Measurements from ENCODE around the gene DSCAML1.
A peak's percentile ranks its signal among the peaks of the same experiment; 100 is the strongest.

DSCAML1 gene

GRCh38 chr11:117573326-117573725 lies 223.7 kb downstream of the DSCAML1 start:
- peak overlapping the region in 2 of 11 experiments; percentile 53 to 61; a peak in 2 of 22 replicates for H3K4me2 ChIP-seq
- H3K9ac ChIP-seq = no peak overlapping the region
- no peak for TF ChIP-seq Cebpa-rat (IDR thresholded peaks at IDR 0.05)
- H3K4me3 ChIP-seq = no peak overlapping the region
- no peaks in the 10 kb centered on the region for H3K27me3 ChIP-seq
- H3K9me3 ChIP-seq (replicated peaks in 1 of 11) = 0 out of 22 replicates have a peak, but pooled peaks cover 0 to 3% (median 0%) of the 10 kb centered on the region in 11 experiments
- H3K27ac ChIP-seq = peak overlapping the region in 3 of 11 experiments; percentile 56 to 65 (median 58); a peak in 2 of 22 replicates
- no peaks in the 10 kb centered on the region for H3K36me3 ChIP-seq
- no peaks in the 10 kb centered on the region for H4K20me1 ChIP-seq
- peaks cover 8 to 21% (median 16%) of the 10 kb centered on the region in 10 experiments; a peak in 19 of 20 replicates for H3K4me1 ChIP-seq

- Histone ChIP-seq H3K36me3 (no peaks in the 10 kb centered on the region), H3K27ac (peak overlapping the region in 7 of 11 experiments; percentile 32 to 70 (median 56); a peak in 10 of 22 replicates), H3K4me2 (peak overlapping the region; percentile 42 to 66 (median 61)), H3K9ac (peak overlapping the region in 1 of 11 experiments; percentile 39; a peak in 1 of 22 replicates), H3K4me3 (no peak overlapping the region), H3K27me3 (no peaks in the 10 kb centered on the region), H3K9me3 (replicated peaks in 1 of 11) (0 out of 22 replicates have a peak, but pooled peaks cover 0 to 3% (median 0%) of the 10 kb centered on the region in 11 experiments), H4K20me1 (no peaks in the 10 kb centered on the region), H3K4me1 (peaks cover 8 to 21% (median 16%) of the 10 kb centered on the region in 10 experiments; a peak in 19 of 20 replicates)
- no peak for TF ChIP-seq Cebpa-rat (IDR thresholded peaks at IDR 0.05)
Observed at GRCh38 chr11:117572671-117573070, 224.3 kb downstream of the DSCAML1 start.

- Histone ChIP-seq H3K4me1 (peaks cover 8 to 21% (median 16%) of the 10 kb centered on the region in 10 experiments; a peak in 19 of 20 replicates), H3K9me3 (replicated peaks in 1 of 11) (0 out of 22 replicates have a peak, but pooled peaks cover 0 to 3% (median 0%) of the 10 kb centered on the region in 11 experiments), H3K27ac (peak overlapping the region in 6 of 11 experiments; percentile 32 to 70 (median 57); a peak in 8 of 22 replicates), H3K27me3 (no peaks in the 10 kb centered on the region), H3K36me3 (no peaks in the 10 kb centered on the region), H3K4me2 (peak overlapping the region; percentile 42 to 66 (median 61)), H4K20me1 (no peaks in the 10 kb centered on the region), H3K9ac (peak overlapping the region in 1 of 11 experiments; percentile 39; a peak in 1 of 22 replicates), H3K4me3 (no peak overlapping the region)
- TF ChIP-seq Cebpa-rat (IDR thresholded peaks at IDR 0.05) = peak in 5 of 11 experiments; percentile 47 to 79 (median 61); a peak in 7 of 22 replicates
Observed at GRCh38 chr11:117572129-117572528, 224.9 kb downstream of the DSCAML1 start.

- no peak overlapping the region for H3K9ac ChIP-seq
- H3K4me2 ChIP-seq = no peak overlapping the region
- H4K20me1 ChIP-seq = no peaks in the 10 kb centered on the region
- H3K27ac ChIP-seq = peak overlapping the region in 2 of 11 experiments; percentile 25 to 47; a peak in 2 of 22 replicates
- no peak overlapping the region for H3K4me3 ChIP-seq
- TF ChIP-seq Cebpa-rat (IDR thresholded peaks at IDR 0.05) = no peak
- H3K9me3 ChIP-seq (replicated peaks in 1 of 11) = 0 out of 22 replicates have a peak, but pooled peaks cover 0 to 3% (median 0%) of the 10 kb centered on the region in 11 experiments
- H3K4me1 ChIP-seq = peaks cover 8 to 21% (median 16%) of the 10 kb centered on the region in 10 experiments; a peak in 19 of 20 replicates
- H3K27me3 ChIP-seq = no peaks in the 10 kb centered on the region
- no peaks in the 10 kb centered on the region for H3K36me3 ChIP-seq
Observed at GRCh38 chr11:117570701-117571100, 226.3 kb downstream of the DSCAML1 start.

- Histone ChIP-seq H3K27me3 (no peaks in the 10 kb centered on the region), H3K4me1 (peaks cover 8 to 21% (median 16%) of the 10 kb centered on the region in 10 experiments; a peak in 19 of 20 replicates), H3K36me3 (no peaks in the 10 kb centered on the region), H4K20me1 (no peaks in the 10 kb centered on the region), H3K9ac (no peak overlapping the region), H3K9me3 (replicated peaks in 1 of 11) (0 out of 22 replicates have a peak, but pooled peaks cover 0 to 3% (median 0%) of the 10 kb centered on the region in 11 experiments), H3K27ac (no peak overlapping the region), H3K4me3 (no peak overlapping the region), H3K4me2 (no peak overlapping the region)
- no peak for TF ChIP-seq Cebpa-rat (IDR thresholded peaks at IDR 0.05)
Observed at GRCh38 chr11:117569911-117570310, 227.1 kb downstream of the DSCAML1 start.

- no peak overlapping the region for H3K4me2 ChIP-seq
- H3K9me3 ChIP-seq (replicated peaks in 1 of 11) = 0 out of 22 replicates have a peak, but pooled peaks cover 0 to 3% (median 0%) of the 10 kb centered on the region in 11 experiments
- H3K27ac ChIP-seq = no peak overlapping the region
- no peak overlapping the region for H3K4me3 ChIP-seq
- no peaks in the 10 kb centered on the region for H3K36me3 ChIP-seq
- peaks cover 11 to 19% (median 17%) of the 10 kb centered on the region in 10 experiments for H3K4me1 ChIP-seq
- no peak for TF ChIP-seq Cebpa-rat (IDR thresholded peaks at IDR 0.05)
- H4K20me1 ChIP-seq = no peaks in the 10 kb centered on the region
- no peak overlapping the region for H3K9ac ChIP-seq
- H3K27me3 ChIP-seq = no peaks in the 10 kb centered on the region
Observed at GRCh38 chr11:117565709-117566108, 231.3 kb downstream of the DSCAML1 start.

- H3K9ac ChIP-seq = no peak overlapping the region
- no peak overlapping the region; a peak in 1 of 22 replicates for H3K4me2 ChIP-seq
- H3K4me1 ChIP-seq = peaks cover 14 to 22% (median 19%) of the 10 kb centered on the region in 10 experiments
- 0 out of 22 replicates have a peak, but pooled peaks cover 0 to 1% (median 0%) of the 10 kb centered on the region in 11 experiments for H3K9me3 ChIP-seq (replicated peaks in 1 of 11)
- no peak overlapping the region for H3K27ac ChIP-seq
- no peak overlapping the region for H3K4me3 ChIP-seq
- no peak for TF ChIP-seq Cebpa-rat (IDR thresholded peaks at IDR 0.05)
- H3K36me3 ChIP-seq = no peaks in the 10 kb centered on the region
- H3K27me3 ChIP-seq = no peaks in the 10 kb centered on the region
- H4K20me1 ChIP-seq = no peaks in the 10 kb centered on the region
Observed at GRCh38 chr11:117564321-117564720, 232.7 kb downstream of the DSCAML1 start.

- no peaks in the 10 kb centered on the region for H4K20me1 ChIP-seq
- no peak overlapping the region for H3K4me3 ChIP-seq
- no peaks in the 10 kb centered on the region for H3K27me3 ChIP-seq
- no peaks in the 10 kb centered on the region for H3K9me3 ChIP-seq (replicated peaks in 1 of 11)
- no peaks in the 10 kb centered on the region for H3K36me3 ChIP-seq
- H3K27ac ChIP-seq = no peak overlapping the region
- no peak for TF ChIP-seq Cebpa-rat (IDR thresholded peaks at IDR 0.05)
- no peak overlapping the region for H3K4me2 ChIP-seq
- peaks cover 14 to 22% (median 19%) of the 10 kb centered on the region in 10 experiments for H3K4me1 ChIP-seq
- no peak overlapping the region for H3K9ac ChIP-seq
Observed at GRCh38 chr11:117563556-117563955, 233.5 kb downstream of the DSCAML1 start.

GRCh38 chr11:117562136-117562535 lies 234.9 kb downstream of the DSCAML1 start:
- H3K4me2 ChIP-seq = peak overlapping the region in 9 of 11 experiments; percentile 5 to 84 (median 46); a peak in 9 of 22 replicates
- H3K27me3 ChIP-seq = no peaks in the 10 kb centered on the region
- H3K27ac ChIP-seq = no peak overlapping the region
- H4K20me1 ChIP-seq = no peaks in the 10 kb centered on the region
- no peak overlapping the region for H3K9ac ChIP-seq
- TF ChIP-seq Cebpa-rat (IDR thresholded peaks at IDR 0.05) = no peak
- peaks cover 14 to 30% (median 26%) of the 10 kb centered on the region in 10 experiments for H3K4me1 ChIP-seq
- no peaks in the 10 kb centered on the region for H3K36me3 ChIP-seq
- H3K4me3 ChIP-seq = no peak overlapping the region
- H3K9me3 ChIP-seq (replicated peaks in 1 of 11) = no peaks in the 10 kb centered on the region
